NK-92 (cell line): ENCODE results near the gene CALML3.

ENCODE experiments used
- DNase-seq: peaks from one replicate; lab custom pipeline; 2025; ENCODE audit not compliant: unreplicated experiment; lab: John Stamatoyannopoulos, UW

The CALML3 gene

GRCh38 chr10:5506246-5506645, 18.5 kb upstream of the CALML3 start:
- DNase-seq = no peak

GRCh38 chr10:5506751-5507648, 17.8 kb upstream of the CALML3 start:
- DNase-seq = no peak

GRCh38 chr10:5507649-5508131, 17.1 kb upstream of the CALML3 start:
- no peak for DNase-seq

- DNase-seq = no peak
Measured at GRCh38 chr10:5508161-5508604, 16.6 kb upstream of the CALML3 start.

GRCh38 chr10:5508786-5509185, 16.0 kb upstream of the CALML3 start:
- DNase-seq = no peak

GRCh38 chr10:5509236-5509635, 15.5 kb upstream of the CALML3 start:
- no peak for DNase-seq

GRCh38 chr10:5509691-5510090, 15.1 kb upstream of the CALML3 start:
- DNase-seq = no peak

- no peak for DNase-seq
Measured at GRCh38 chr10:5510281-5511072, 14.3 kb upstream of the CALML3 start.

GRCh38 chr10:5511231-5511884, 13.4 kb upstream of the CALML3 start:
- DNase-seq = no peak

- no peak for DNase-seq
Measured at GRCh38 chr10:5511885-5512280, 12.9 kb upstream of the CALML3 start.

- DNase-seq = no peak
Measured at GRCh38 chr10:5512331-5512730, 12.4 kb upstream of the CALML3 start.

GRCh38 chr10:5512881-5513612, 11.7 kb upstream of the CALML3 start:
- DNase-seq = no peak

- DNase-seq = no peak
Measured at GRCh38 chr10:5514226-5514850, 10.4 kb upstream of the CALML3 start.

- no peak for DNase-seq
Measured at GRCh38 chr10:5515948-5516761, 8.6 kb upstream of the CALML3 start.

- no peak for DNase-seq
Measured at GRCh38 chr10:5517546-5517945, 7.2 kb upstream of the CALML3 start.

- no peak for DNase-seq
Measured at GRCh38 chr10:5518143-5518542, 6.6 kb upstream of the CALML3 start.

- no peak for DNase-seq
Measured at GRCh38 chr10:5519054-5519453, 5.7 kb upstream of the CALML3 start.

- no peak for DNase-seq
Measured at GRCh38 chr10:5522913-5523560, 1.7 kb upstream of the CALML3 start.
